HG03097 (cell line): ENCODE measurements around the gene KRT86.
"Not testable (repeated sequence)": the region's sequence is repeated elsewhere in the genome, so short reads cannot be mapped to it uniquely, and the experiment has no call there.

Source experiments
- ATAC-seq: cut with Tn5 transposase; IDR thresholded peaks from one replicate; pipeline ENCODE4 v1.9.1; 2021; ENCODE audit not compliant: unreplicated experiment, low FRiP score

KRT86 gene

GRCh38 chr12:52286857-52287785 is 12.7 kb downstream of the KRT86 start:
- ATAC-seq: not testable (repeated sequence)

GRCh38 chr12:52287816-52288805 is 13.7 kb downstream of the KRT86 start:
- ATAC-seq: peak; percentile 74

- not testable (repeated sequence) for ATAC-seq
Observed at GRCh38 chr12:52290483-52291134, 16.2 kb downstream of the KRT86 start.

- no peak for ATAC-seq
Observed at GRCh38 chr12:52291267-52291935, 17.0 kb downstream of the KRT86 start, which contains the start of gene KRT81. KRT81 (minus strand) TSS chr12:52291534; CDS start chr12:52291465, 69 bp downstream.

- ATAC-seq: no peak
Observed at GRCh38 chr12:52293926-52294325, 19.5 kb downstream of the KRT86 start.

- ATAC-seq: no peak
Observed at GRCh38 chr12:52294803-52295202, 20.4 kb downstream of the KRT86 start.

- ATAC-seq: no peak
Observed at GRCh38 chr12:52295663-52296062, 21.2 kb downstream of the KRT86 start.

GRCh38 chr12:52296572-52297215 is 22.2 kb downstream of the KRT86 start:
- no peak for ATAC-seq

- ATAC-seq: no peak
Observed at GRCh38 chr12:52298677-52299190, 24.3 kb downstream of the KRT86 start.

- ATAC-seq: no peak
Observed at GRCh38 chr12:52300796-52301691, 26.6 kb downstream of the KRT86 start.

GRCh38 chr12:52301721-52302120 is 27.3 kb downstream of the KRT86 start:
- not testable (repeated sequence) for ATAC-seq

- ATAC-seq: not testable (repeated sequence)
Observed at GRCh38 chr12:52302242-52302914, 27.9 kb downstream of the KRT86 start.

GRCh38 chr12:52304941-52305411 is 30.5 kb downstream of the KRT86 start:
- ATAC-seq: peak; percentile 78

- ATAC-seq: no peak
Observed at GRCh38 chr12:52305921-52306705, 31.7 kb downstream of the KRT86 start.

- ATAC-seq: no peak
Observed at GRCh38 chr12:52306731-52307130, 32.3 kb downstream of the KRT86 start.
